ENCODE data around the gene ITFG1.

Gene ITFG1

GRCh38 chr16:47486856-47487255 is 26.0 kb upstream of the ITFG1 start:
- no peak overlapping the region for H3K4me3 ChIP-seq (ENCODE audit: low read depth, low read length)

GRCh38 chr16:47483616-47484015 is 22.8 kb upstream of the ITFG1 start:
- no peak overlapping the region for H3K4me3 ChIP-seq (ENCODE audit: low read depth, low read length)
- no peak for TF ChIP-seq CTCF (IDR thresholded peaks at IDR 0.05; ENCODE audit: borderline replicate concordance, insufficient read depth, low read depth, low read length)

More at GRCh38 chr16:47486856-47487255, 26.0 kb upstream of the ITFG1 start:
- TF ChIP-seq CTCF (IDR thresholded peaks at IDR 0.05; ENCODE audit: borderline replicate concordance, insufficient read depth, low read depth, low read length): no peak

GRCh38 chr16:47481698-47482374 is 21.0 kb upstream of the ITFG1 start:
- H3K4me3 ChIP-seq (ENCODE audit: low read depth, low read length): no peak overlapping the region
- TF ChIP-seq CTCF (IDR thresholded peaks at IDR 0.05; ENCODE audit: borderline replicate concordance, insufficient read depth, low read depth, low read length): no peak

- TF ChIP-seq CTCF (IDR thresholded peaks at IDR 0.05; ENCODE audit: borderline replicate concordance, insufficient read depth, low read depth, low read length): no peak
- no peak overlapping the region for H3K4me3 ChIP-seq (ENCODE audit: low read depth, low read length)
Measured at GRCh38 chr16:47480410-47480809, 19.5 kb upstream of the ITFG1 start.

GRCh38 chr16:47477679-47478078 is 16.8 kb upstream of the ITFG1 start:
- H3K4me3 ChIP-seq (ENCODE audit: low read depth, low read length): no peak overlapping the region
- no peak for TF ChIP-seq CTCF (IDR thresholded peaks at IDR 0.05; ENCODE audit: borderline replicate concordance, insufficient read depth, low read depth, low read length)

GRCh38 chr16:47476654-47477345 is 15.9 kb upstream of the ITFG1 start:
- TF ChIP-seq CTCF (IDR thresholded peaks at IDR 0.05; ENCODE audit: borderline replicate concordance, insufficient read depth, low read depth, low read length): no peak

GRCh38 chr16:47475786-47476185 is 14.9 kb upstream of the ITFG1 start:
- no peak overlapping the region for H3K4me3 ChIP-seq (ENCODE audit: low read depth, low read length)
- no peak for TF ChIP-seq CTCF (IDR thresholded peaks at IDR 0.05; ENCODE audit: borderline replicate concordance, insufficient read depth, low read depth, low read length)

More at GRCh38 chr16:47476654-47477345, 15.9 kb upstream of the ITFG1 start:
- H3K4me3 ChIP-seq (ENCODE audit: low read depth, low read length): no peak overlapping the region

Data from GM12875 (cell line).